ENCODE data around the gene SREK1. TPM values are rescaled to one million over a fixed set of nuclear protein-coding genes. Genes with fewer than 3 reads are reported as not detected.
"Not testable (repeated sequence)": the region's sequence is repeated elsewhere in the genome, so short reads cannot be mapped to it uniquely, and the experiment has no call there.

Gene SREK1
- total RNA-seq, 4 donors from 2014 or later, result 63.0 to 118 (median 102) TPM

DNA sequence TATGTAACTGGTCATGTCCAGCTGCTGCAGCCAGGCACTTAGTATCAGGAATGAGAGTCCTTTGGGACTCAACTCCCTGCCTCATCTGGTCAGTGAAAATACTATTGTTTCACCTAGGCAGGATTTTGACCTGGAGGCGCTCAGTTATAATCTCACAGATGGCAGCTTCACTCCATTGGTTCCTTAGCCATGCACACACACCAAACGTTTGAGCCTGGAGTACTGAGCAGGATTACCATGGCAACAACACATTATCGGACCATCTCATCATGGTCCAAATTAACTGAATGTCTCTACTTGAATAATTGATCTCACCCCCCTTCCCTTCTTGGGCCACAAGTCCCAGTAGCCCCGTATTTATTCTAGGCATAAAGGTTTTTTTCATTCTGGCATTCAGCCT, 15.0 kb upstream of the SREK1 start:
- TF ChIP-seq CTCF (IDR thresholded peaks at IDR 0.05) (no peak), EP300 (IDR thresholded peaks at IDR 0.05) (no peak), POLR2A (IDR thresholded peaks at IDR 0.05) (no peak)
- H3K4me1 ChIP-seq, result no peaks in the 10 kb centered on the region
- no peak overlapping the region for H3K4me3 ChIP-seq
- H3K27ac ChIP-seq, result no peak overlapping the region
- WGBS, 2 donors, result 78 to 82% methylated on average over 4 of the region's 4 CpGs
- peaks cover 0 to 3% (median 2%) of the 10 kb centered on the region in 4 donors for H3K9me3 ChIP-seq
- H3K36me3 ChIP-seq, result no peaks in the 10 kb centered on the region
- no peaks in the 10 kb centered on the region for H3K27me3 ChIP-seq
- no peak for DNase-seq (ENCODE audit: low spot score in 2 of 2)

GRCh38 chr5:66130493-66130892, 13.6 kb upstream of the SREK1 start:
- Histone ChIP-seq H3K27ac (no peak overlapping the region), H3K27me3 (no peaks in the 10 kb centered on the region), H3K4me1 (no peaks in the 10 kb centered on the region), H3K36me3 (no peaks in the 10 kb centered on the region), H3K9me3 (peaks cover 0 to 3% (median 2%) of the 10 kb centered on the region in 4 donors), H3K4me3 (no peak overlapping the region)
- DNase-seq (ENCODE audit: low spot score in 2 of 2), result no peak
- TF ChIP-seq POLR2A (IDR thresholded peaks at IDR 0.05) (no peak), EP300 (IDR thresholded peaks at IDR 0.05) (no peak), CTCF (IDR thresholded peaks at IDR 0.05) (no peak)
- 88 to 94% methylated on average over 1 of the region's 1 CpG for WGBS, 2 donors

DNA sequence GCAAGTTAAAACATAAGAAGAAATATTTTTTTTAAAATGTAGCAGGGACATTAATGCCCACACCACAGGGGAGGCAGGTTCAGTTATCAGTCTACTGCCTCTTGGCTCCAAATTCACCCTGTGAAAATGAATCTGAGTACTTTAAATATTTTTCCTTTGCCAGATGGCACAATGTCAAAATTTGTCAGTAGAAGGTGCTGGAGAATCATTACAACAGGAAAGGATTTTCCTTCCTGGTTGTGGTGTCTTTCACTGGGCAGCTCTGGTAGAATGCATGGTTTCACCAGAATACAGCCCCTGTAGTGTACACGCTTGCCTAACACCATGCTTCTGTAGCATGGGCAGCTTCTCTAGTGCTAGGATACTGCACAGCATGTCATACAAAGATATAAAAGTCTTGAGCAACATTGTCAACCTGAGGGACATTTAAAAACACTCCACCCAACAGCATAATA, 9.7 kb upstream of the SREK1 start:
- no peak for DNase-seq (ENCODE audit: low spot score in 2 of 2)
- Histone ChIP-seq H3K27me3 (no peaks in the 10 kb centered on the region), H3K27ac (no peak overlapping the region), H3K4me1 (no peaks in the 10 kb centered on the region), H3K36me3 (no peaks in the 10 kb centered on the region), H3K4me3 (no peak overlapping the region), H3K9me3 (peaks cover 0 to 3% (median 2%) of the 10 kb centered on the region in 4 donors)
- no peak for TF ChIP-seq CTCF (IDR thresholded peaks at IDR 0.05)
- no peak for TF ChIP-seq EP300 (IDR thresholded peaks at IDR 0.05)
- TF ChIP-seq POLR2A (IDR thresholded peaks at IDR 0.05), result no peak
- 83 to 84% methylated on average over 1 of the region's 1 CpG for WGBS, 2 donors

- Histone ChIP-seq H3K27ac (no peak overlapping the region), H3K4me3 (no peak overlapping the region), H3K4me1 (no peaks in the 10 kb centered on the region), H3K36me3 (no peaks in the 10 kb centered on the region), H3K27me3 (no peaks in the 10 kb centered on the region), H3K9me3 (no peaks in the 10 kb centered on the region)
- WGBS, 2 donors, result 84 to 85% methylated on average over 2 of the region's 2 CpGs
- TF ChIP-seq POLR2A (IDR thresholded peaks at IDR 0.05) (no peak), EP300 (IDR thresholded peaks at IDR 0.05) (no peak), CTCF (IDR thresholded peaks at IDR 0.05) (no peak)
- no peak for DNase-seq (ENCODE audit: low spot score in 2 of 2)
Observed at GRCh38 chr5:66136053-66136452, 8.0 kb upstream of the SREK1 start.

- not testable (repeated sequence) for H3K27ac ChIP-seq; H3K36me3 ChIP-seq; H3K9me3 ChIP-seq; DNase-seq (ENCODE audit: low spot score in 2 of 2); H3K4me3 ChIP-seq; H3K27me3 ChIP-seq; H3K4me1 ChIP-seq
- 82 to 90% methylated on average over 3 of the region's 3 CpGs for WGBS, 2 donors
Observed at GRCh38 chr5:66136944-66137343, 7.2 kb upstream of the SREK1 start.

Data from tibial nerve (tissue), 4 donors.